DOHH2 (cell line): Measurements from ENCODE around the gene PLVAP.
A peak's percentile ranks its signal among the peaks of the same experiment; 100 is the strongest.

Experiments
- H3F3A ChIP-seq: fragments of 200-600 bp; sonication (generic), shearing (Covaris generic); 2 replicates; pipeline ENCODE4 v1.6.0; 2016; ENCODE audit warnings: antibody characterized with exemption, mild to moderate bottlenecking; ENCODE audit not compliant: control insufficient read depth, insufficient read depth
- H3K27ac ChIP-seq: fragments of 200-600 bp; sonication (generic); 2 replicates; pipeline ENCODE4 v1.5.1; 2014; ENCODE audit warnings: low read depth, mild to moderate bottlenecking, low read length, moderate library complexity
- H3K27me3 ChIP-seq: fragments of 200-600 bp; sonication (generic); 2 replicates; pipeline ENCODE4 v1.6.1; 2014; ENCODE audit warnings: mild to moderate bottlenecking, low read length, mixed read lengths; ENCODE audit not compliant: control insufficient read depth
- H3K36me3 ChIP-seq: fragments of 200-600 bp; sonication (generic); 2 replicates; pipeline ENCODE4 v1.6.1; 2014; ENCODE audit warnings: mild to moderate bottlenecking, low read length, moderate library complexity, mixed read lengths; ENCODE audit not compliant: control insufficient read depth
- H3K4me1 ChIP-seq: fragments of 200-600 bp; sonication (generic); 2 replicates; pipeline ENCODE4 v1.6.1; 2014; ENCODE audit warnings: mild to moderate bottlenecking, low read length, mixed read lengths; ENCODE audit not compliant: control insufficient read depth
- H3K4me2 ChIP-seq: fragments of 200-600 bp; sonication (generic); 2 replicates; pipeline ENCODE4 v1.6.0; 2014; ENCODE audit warnings: mild to moderate bottlenecking, low read length, moderate library complexity
- H3K4me3 ChIP-seq: fragments of 200-600 bp; sonication (generic); 2 replicates; pipeline ENCODE4 v1.5.1; 2014; ENCODE audit warnings: mild to moderate bottlenecking, low read length, mixed read lengths
- H3K79me2 ChIP-seq: fragments of 200-600 bp; sonication (generic); 2 replicates; pipeline ENCODE4 v1.6.1; 2014; ENCODE audit warnings: mild to moderate bottlenecking, low read length, mixed read lengths; ENCODE audit not compliant: control insufficient read depth
- H3K9me2 ChIP-seq: fragments of 200-600 bp; sonication (generic); replicated peaks from 2 replicates; pipeline ENCODE4 v1.6.1; 2014; ENCODE audit warnings: mild to moderate bottlenecking, low read length, mixed read lengths; ENCODE audit not compliant: control insufficient read depth
- H3K9me3 ChIP-seq: fragments of 200-600 bp; sonication (generic); 2 replicates; pipeline ENCODE4 v1.6.1; 2014; ENCODE audit warnings: antibody characterized with exemption, low read length, mixed read lengths; ENCODE audit not compliant: control insufficient read depth, insufficient read depth
- H4K20me1 ChIP-seq: fragments of 200-600 bp; sonication (generic); 2 replicates; pipeline ENCODE4 v1.6.0; 2014; ENCODE audit warnings: low read depth, mild to moderate bottlenecking, antibody characterized with exemption, low read length, moderate library complexity; ENCODE audit not compliant: control insufficient read depth, insufficient read depth
- CTCF ChIP-seq: fragments of 200-600 bp; sonication (generic); IDR thresholded peaks from one replicate; pipeline ENCODE4 v1.5.1; 2014; ENCODE audit warnings: antibody characterized with exemption, mild to moderate bottlenecking, low read depth, low read length; ENCODE audit not compliant: poor library complexity, severe bottlenecking
- EZH2phosphoT487 ChIP-seq: fragments of 200-600 bp; sonication (generic); IDR thresholded peaks from 2 replicates; pipeline ENCODE4 v1.6.1; 2017; ENCODE audit warnings: borderline replicate concordance, mild to moderate bottlenecking, antibody characterized with exemption, low read length, moderate library complexity, mixed read lengths

Gene PLVAP

GRCh38 chr19:17380426-17381138 lies 3.4 kb upstream of the PLVAP start:
- Histone ChIP-seq H3F3A (peaks cover 9% of the 10 kb centered on the region; the same call in 1 of the 2 replicates), H3K27ac (no peak overlapping the region), H3K4me1 (peaks cover 43% of the 10 kb centered on the region), H3K27me3 (no peaks in the 10 kb centered on the region), H3K4me2 (no peak overlapping the region), H3K79me2 (no peaks in the 10 kb centered on the region), H4K20me1 (no peaks in the 10 kb centered on the region), H3K9me2 (no peaks in the 10 kb centered on the region), H3K36me3 (no peaks in the 10 kb centered on the region), H3K9me3 (0 out of 2 replicates have a peak, but pooled peaks cover 4% of the 10 kb centered on the region), H3K4me3 (no peak overlapping the region)
- TF ChIP-seq EZH2phosphoT487 (no peak), CTCF (no peak)

- Histone ChIP-seq H3K27me3 (no peaks in the 10 kb centered on the region), H3K27ac (no peak overlapping the region), H3K9me2 (no peaks in the 10 kb centered on the region), H3K79me2 (no peaks in the 10 kb centered on the region), H3K4me1 (peaks cover 52% of the 10 kb centered on the region), H3K36me3 (no peaks in the 10 kb centered on the region), H3K4me2 (peak overlapping the region; percentile 14; the same call in 1 of the 2 replicates), H3F3A (peaks cover 4% of the 10 kb centered on the region; the same call in 1 of the 2 replicates), H4K20me1 (no peaks in the 10 kb centered on the region), H3K9me3 (0 out of 2 replicates have a peak, but pooled peaks cover 4% of the 10 kb centered on the region), H3K4me3 (no peak overlapping the region)
- no peak for TF ChIP-seq EZH2phosphoT487
- TF ChIP-seq CTCF = no peak
These were observed 2.1 kb upstream of the PLVAP start for GRCh38 chr19:17379221-17379631.

- TF ChIP-seq EZH2phosphoT487 (no peak), CTCF (no peak)
- no peaks in the 10 kb centered on the region for H3K36me3 ChIP-seq
- no peaks in the 10 kb centered on the region for H3K9me2 ChIP-seq
- no peaks in the 10 kb centered on the region for H3K27me3 ChIP-seq
- H3K4me2 ChIP-seq = no peak overlapping the region
- no peak overlapping the region for H3K27ac ChIP-seq
- H4K20me1 ChIP-seq = no peaks in the 10 kb centered on the region
- no peaks in the 10 kb centered on the region for H3K79me2 ChIP-seq
- H3K9me3 ChIP-seq = 0 out of 2 replicates have a peak, but pooled peaks cover 4% of the 10 kb centered on the region
- H3K4me3 ChIP-seq = no peak overlapping the region
- peaks cover 54% of the 10 kb centered on the region for H3K4me1 ChIP-seq
- H3F3A ChIP-seq = peaks cover 4% of the 10 kb centered on the region; the same call in 1 of the 2 replicates
These were observed 1.1 kb upstream of the PLVAP start for GRCh38 chr19:17378271-17378670.
